DND-41 (cell line): Measurements from ENCODE around the gene MOCOS.

Source experiments
- ATAC-seq: fragments of 200-7000 bp; cut with Tn5 transposase; 3 replicates; pipeline ENCODE4 v1.9.1; 2021; ENCODE audit warnings: low read depth; ENCODE audit not compliant: insufficient read depth
- DNase-seq: peaks from one replicate; pipeline ENCODE4 v3.0.0-alpha.2; 2020
- H2AFZ ChIP-seq: 2 replicates; pipeline ENCODE4 v1.6.0; 2012; ENCODE audit warnings: low read depth, low read length
- H3K27ac ChIP-seq: 2 replicates; pipeline ENCODE4 v1.5.1; 2012; ENCODE audit warnings: low read length, inconsistent platforms
- H3K27me3 ChIP-seq: fragments of 200-600 bp; sonication (generic); 2 replicates; pipeline ENCODE4 v1.6.0; 2012; ENCODE audit warnings: low read length, mild to moderate bottlenecking, inconsistent platforms; ENCODE audit not compliant: insufficient read depth, poor library complexity
- H3K36me3 ChIP-seq: 2 replicates; pipeline ENCODE4 v1.5.1; 2012; ENCODE audit warnings: low read length, inconsistent platforms; ENCODE audit not compliant: insufficient read depth
- H3K4me1 ChIP-seq: 2 replicates; pipeline ENCODE4 v1.5.1; 2012; ENCODE audit warnings: mild to moderate bottlenecking, low read length; ENCODE audit not compliant: insufficient read depth
- H3K4me2 ChIP-seq: 2 replicates; pipeline ENCODE4 v1.6.0; 2012; ENCODE audit warnings: mild to moderate bottlenecking, moderate library complexity, low read length, inconsistent platforms; ENCODE audit not compliant: insufficient read depth
- H3K4me3 ChIP-seq, 2 experiments: fragments of 200-600 bp in 1 of 2; shearing (Covaris generic) in 1 of 2; 2 replicates each; pipeline ENCODE4 v1.5.1; 2012 to 2016; ENCODE audit warnings: inconsistent platforms in 2 of 2, low read length in 2 of 2, mild to moderate bottlenecking in 2 of 2, low read depth in 1 of 2, moderate library complexity in 1 of 2
- H3K79me2 ChIP-seq: 2 replicates; pipeline ENCODE4 v1.6.0; 2012; ENCODE audit warnings: low read length, inconsistent platforms; ENCODE audit not compliant: insufficient read depth
- H3K9ac ChIP-seq: 2 replicates; pipeline ENCODE4 v1.6.0; 2012; ENCODE audit warnings: low read depth, mild to moderate bottlenecking, inconsistent platforms, low read length, moderate library complexity
- H3K9me3 ChIP-seq: 2 replicates; pipeline ENCODE4 v1.5.1; 2012; ENCODE audit warnings: low read length, moderate library complexity, mild to moderate bottlenecking, inconsistent platforms; ENCODE audit not compliant: insufficient read depth, severe bottlenecking
- H4K20me1 ChIP-seq: 2 replicates; pipeline ENCODE4 v1.6.0; 2012; ENCODE audit warnings: low read length; ENCODE audit not compliant: insufficient read depth
- EZH2 ChIP-seq: IDR thresholded peaks from 3 replicates; pipeline ENCODE4 v1.6.1; 2012; ENCODE audit warnings: borderline replicate concordance, low read depth, mild to moderate bottlenecking, moderate library complexity, low read length, inconsistent platforms; ENCODE audit not compliant: severe bottlenecking
- TF ChIP-seq, protein P1 (sequence below): IDR thresholded peaks from 2 replicates; pipeline ENCODE4 v1.5.1; 2012; ENCODE audit warnings: borderline replicate concordance, low read length, moderate library complexity, mild to moderate bottlenecking; ENCODE audit not compliant: poor library complexity, severe bottlenecking; ENCODE audit errors: extremely low read depth

Gene MOCOS

DNA sequence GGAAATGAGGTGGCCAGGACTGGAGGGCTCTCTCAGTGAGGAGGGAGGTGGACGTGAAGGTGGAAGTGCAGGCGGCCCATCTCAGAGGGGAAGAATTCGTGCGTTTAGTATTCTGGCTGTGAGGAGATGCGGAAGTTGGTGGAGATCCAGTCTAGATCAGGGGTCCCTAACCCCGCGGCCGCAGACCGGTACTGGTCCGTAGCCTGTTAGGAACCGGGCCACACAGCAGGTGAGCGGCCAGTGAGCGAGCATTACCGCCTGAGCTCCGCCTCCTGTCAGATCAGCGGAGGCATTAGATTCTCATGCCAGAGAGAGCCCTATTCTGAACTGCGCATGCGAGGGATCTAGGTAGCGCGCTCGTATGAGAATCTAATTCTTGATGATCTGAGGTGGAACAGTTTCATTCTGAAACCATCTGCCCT lies 108.6 kb downstream of the MOCOS start:
- no peak overlapping the region for H3K4me2 ChIP-seq
- no peak overlapping the region for H2AFZ ChIP-seq
- H3K79me2 ChIP-seq, result no peaks in the 10 kb centered on the region
- H3K9me3 ChIP-seq, result no peaks in the 10 kb centered on the region
- no peaks in the 10 kb centered on the region for H3K4me1 ChIP-seq
- H3K9ac ChIP-seq, result no peak overlapping the region
- H4K20me1 ChIP-seq, result no peaks in the 10 kb centered on the region
- H3K36me3 ChIP-seq, result no peaks in the 10 kb centered on the region
- DNase-seq (no peak), ATAC-seq (no peak)
- TF ChIP-seq, protein P1, sequence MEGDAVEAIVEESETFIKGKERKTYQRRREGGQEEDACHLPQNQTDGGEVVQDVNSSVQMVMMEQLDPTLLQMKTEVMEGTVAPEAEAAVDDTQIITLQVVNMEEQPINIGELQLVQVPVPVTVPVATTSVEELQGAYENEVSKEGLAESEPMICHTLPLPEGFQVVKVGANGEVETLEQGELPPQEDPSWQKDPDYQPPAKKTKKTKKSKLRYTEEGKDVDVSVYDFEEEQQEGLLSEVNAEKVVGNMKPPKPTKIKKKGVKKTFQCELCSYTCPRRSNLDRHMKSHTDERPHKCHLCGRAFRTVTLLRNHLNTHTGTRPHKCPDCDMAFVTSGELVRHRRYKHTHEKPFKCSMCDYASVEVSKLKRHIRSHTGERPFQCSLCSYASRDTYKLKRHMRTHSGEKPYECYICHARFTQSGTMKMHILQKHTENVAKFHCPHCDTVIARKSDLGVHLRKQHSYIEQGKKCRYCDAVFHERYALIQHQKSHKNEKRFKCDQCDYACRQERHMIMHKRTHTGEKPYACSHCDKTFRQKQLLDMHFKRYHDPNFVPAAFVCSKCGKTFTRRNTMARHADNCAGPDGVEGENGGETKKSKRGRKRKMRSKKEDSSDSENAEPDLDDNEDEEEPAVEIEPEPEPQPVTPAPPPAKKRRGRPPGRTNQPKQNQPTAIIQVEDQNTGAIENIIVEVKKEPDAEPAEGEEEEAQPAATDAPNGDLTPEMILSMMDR, result no peak
- no peak for TF ChIP-seq EZH2
- no peak overlapping the region for H3K27ac ChIP-seq
- H3K27me3 ChIP-seq, result no peaks in the 10 kb centered on the region
- H3K4me3 ChIP-seq, result no peak overlapping the region

DNA sequence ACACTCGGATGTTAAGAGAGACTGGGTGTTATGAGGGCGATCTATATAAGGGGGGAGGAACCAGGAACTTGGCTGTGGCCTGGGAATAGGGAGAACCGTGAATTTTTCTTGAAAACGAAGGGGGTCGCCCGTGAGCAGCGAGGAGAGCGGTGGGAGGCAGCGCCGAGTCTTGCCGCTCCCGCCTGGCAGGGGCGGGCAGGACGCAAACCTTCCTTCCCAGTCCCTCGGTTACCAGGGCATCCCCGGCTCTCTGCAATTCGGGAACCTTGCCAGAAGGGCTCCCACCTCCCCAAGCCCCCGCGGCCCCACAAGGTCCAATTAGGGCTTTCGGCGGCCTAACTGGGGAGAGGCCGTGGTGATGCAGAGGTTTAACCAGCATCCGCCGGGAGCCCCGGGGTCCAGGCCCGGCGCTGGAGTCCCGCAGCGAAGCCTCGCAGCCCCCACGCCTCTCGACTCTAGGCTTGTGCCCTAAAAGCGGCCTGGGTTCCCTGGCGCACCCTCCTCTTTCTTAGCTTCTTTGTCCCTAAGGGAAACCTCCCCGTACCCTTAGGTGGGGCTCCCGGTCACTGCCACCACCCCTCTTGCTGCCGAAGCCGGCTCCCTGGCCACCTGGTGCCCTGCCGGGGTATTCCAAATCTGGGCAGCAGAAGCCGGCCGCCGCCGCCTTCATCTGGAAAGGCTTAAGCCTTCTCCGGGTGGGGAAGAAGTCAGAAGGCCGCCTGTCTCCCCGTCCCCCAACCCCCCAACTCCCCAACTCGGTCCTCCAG lies 109.5 kb downstream of the MOCOS start:
- Histone ChIP-seq H4K20me1 (no peaks in the 10 kb centered on the region), H3K27ac (no peak overlapping the region), H3K36me3 (no peaks in the 10 kb centered on the region), H3K4me2 (no peak overlapping the region), H3K4me3 (no peak overlapping the region), H3K9me3 (no peaks in the 10 kb centered on the region), H3K9ac (no peak overlapping the region), H3K4me1 (no peaks in the 10 kb centered on the region), H2AFZ (no peak overlapping the region), H3K79me2 (no peaks in the 10 kb centered on the region), H3K27me3 (no peaks in the 10 kb centered on the region)
- DNase-seq (no peak), ATAC-seq (no peak)
- TF ChIP-seq, protein P1, result no peak
- TF ChIP-seq EZH2, result no peak

DNA sequence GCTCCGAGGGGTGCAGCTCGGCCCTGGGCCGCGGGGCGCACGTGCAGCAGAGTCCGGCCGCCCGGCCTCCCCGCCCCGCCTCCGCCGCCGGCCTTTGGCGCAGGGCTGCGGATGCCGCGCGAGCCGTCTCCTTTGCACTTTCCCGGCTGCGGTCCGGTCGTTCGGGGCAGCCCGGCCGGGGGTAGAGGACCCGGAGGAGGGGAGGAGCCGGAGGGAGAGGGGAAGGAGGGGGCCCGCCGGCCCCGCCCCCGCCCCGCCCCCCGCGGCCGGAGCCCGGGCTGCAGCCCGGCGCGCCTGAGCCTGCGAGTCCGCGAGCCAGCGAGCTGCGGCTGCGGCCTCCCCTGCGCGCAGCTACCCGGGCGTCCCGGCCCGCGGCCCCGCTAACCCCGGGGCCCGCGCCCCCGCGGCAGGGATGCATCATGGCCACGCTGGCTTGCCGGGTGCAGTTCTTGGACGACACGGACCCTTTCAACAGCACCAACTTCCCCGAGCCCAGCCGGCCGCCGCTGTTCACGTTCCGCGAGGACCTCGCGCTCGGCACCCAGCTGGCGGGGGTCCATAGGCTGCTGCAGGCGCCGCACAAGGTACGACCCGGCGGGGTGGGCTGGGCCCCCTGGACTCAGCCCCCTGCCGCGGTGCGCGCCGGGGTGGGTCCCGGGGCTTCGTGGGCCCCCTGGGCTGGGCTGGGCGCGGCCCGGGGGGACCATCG lies 110.3 kb downstream of the MOCOS start, which contains the start of gene FHOD3:
Gene FHOD3 (plus strand): TSS at position 297 of the 709 bp plus-strand sequence. CDS start 123 bp downstream, at position 420.
- Histone ChIP-seq H4K20me1 (no peaks in the 10 kb centered on the region), H3K79me2 (no peaks in the 10 kb centered on the region), H3K27me3 (no peaks in the 10 kb centered on the region), H3K4me3 (no peak within 1 kb of the TSS), H3K4me1 (no peaks in the 10 kb centered on the region), H3K4me2 (no peak within 1 kb of the TSS), H2AFZ (no peak within 1 kb of the TSS), H3K9ac (no peak within 1 kb of the TSS), H3K9me3 (no peaks in the 10 kb centered on the region), H3K36me3 (no peaks in the 10 kb centered on the region), H3K27ac (no peak within 1 kb of the TSS)
- TF ChIP-seq, protein P1, result no peak
- no peak for TF ChIP-seq EZH2
- ATAC-seq, result no peak
- DNase-seq, result no peak
